GM12892 (cell line): Measurements from ENCODE around the gene ATRNL1.

Source experiments
- POLR2A ChIP-seq: IDR thresholded peaks from 2 replicates; pipeline ENCODE4 v1.6.1; 2011; ENCODE audit warnings: low read depth, low read length, control low read depth
- POLR2AphosphoS5 ChIP-seq: IDR thresholded peaks from 2 replicates; pipeline ENCODE4 v1.6.1; 2011; ENCODE audit warnings: low read depth, low read length, control low read depth
- TAF1 ChIP-seq: IDR thresholded peaks from 2 replicates; pipeline ENCODE4 v1.6.1; 2011; ENCODE audit warnings: low read depth, mild to moderate bottlenecking, control low read depth, low read length, borderline replicate concordance

DNA sequence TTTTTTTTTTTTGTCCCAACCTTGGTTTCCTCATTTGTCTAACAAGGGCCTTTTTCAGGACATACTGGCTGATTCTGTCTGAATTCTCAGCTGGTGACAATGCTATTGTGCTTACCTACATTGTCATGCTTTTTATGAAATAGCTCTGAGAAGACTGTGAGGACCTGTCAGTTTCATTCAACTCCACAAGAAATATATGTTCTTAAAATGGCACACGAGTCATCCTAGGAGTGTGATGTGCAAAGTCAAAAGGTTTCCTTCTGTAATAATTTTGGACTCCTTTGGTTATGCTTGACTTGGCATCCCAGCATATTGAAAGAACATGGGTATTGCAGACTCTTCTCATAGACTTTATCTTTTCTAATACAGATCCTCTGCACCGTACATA, 863.8 kb downstream of the ATRNL1 start:
- no peak for TF ChIP-seq POLR2A
- no peak for TF ChIP-seq POLR2AphosphoS5
- no peak for TF ChIP-seq TAF1
